Smooth muscle cell (in vitro differentiated cells): Measurements from ENCODE around the gene ADGRA3. TPM values are rescaled to one million over a fixed set of nuclear protein-coding genes. Genes with fewer than 3 reads are reported as not detected.

ENCODE experiments used
- DNase-seq: peaks from one replicate; lab custom pipeline; 2025; ENCODE audit not compliant: unreplicated experiment; lab: John Stamatoyannopoulos, UW
- H2AFZ ChIP-seq: fragments of 200-600 bp; sonication (generic); 2 replicates; pipeline ENCODE4 v1.6.0; 2016; ENCODE audit warnings: antibody characterized with exemption, low read depth, mild to moderate bottlenecking
- H3F3A ChIP-seq: fragments of 200-600 bp; sonication (generic); 2 replicates; pipeline ENCODE4 v1.6.0; 2017; ENCODE audit warnings: antibody characterized with exemption, low read depth
- H3K27ac ChIP-seq: fragments of 200-600 bp; sonication (generic); 2 replicates; pipeline ENCODE4 v1.5.1; 2016; ENCODE audit warnings: low read depth, mild to moderate bottlenecking
- H3K27me3 ChIP-seq: fragments of 200-600 bp; sonication (generic); 2 replicates; pipeline ENCODE4 v1.6.1; 2016; ENCODE audit warnings: low read depth, mild to moderate bottlenecking
- H3K36me3 ChIP-seq: fragments of 200-600 bp; sonication (generic); 2 replicates; pipeline ENCODE4 v1.5.1; 2016; ENCODE audit warnings: low read depth
- H3K4me1 ChIP-seq: fragments of 200-600 bp; sonication (generic); 2 replicates; pipeline ENCODE4 v1.5.1; 2016; ENCODE audit warnings: low read depth
- H3K4me2 ChIP-seq: fragments of 200-600 bp; sonication (generic); 2 replicates; pipeline ENCODE4 v1.6.0; 2016; ENCODE audit warnings: mild to moderate bottlenecking
- H3K4me3 ChIP-seq: fragments of 200-600 bp; sonication (generic); 2 replicates; pipeline ENCODE4 v1.5.1; 2016; ENCODE audit warnings: mild to moderate bottlenecking
- H3K79me2 ChIP-seq: fragments of 200-600 bp; sonication (generic); 2 replicates; pipeline ENCODE4 v1.6.0; 2016; ENCODE audit warnings: low read depth, mild to moderate bottlenecking
- H3K9ac ChIP-seq: fragments of 200-600 bp; sonication (generic); 2 replicates; pipeline ENCODE4 v1.6.0; 2016; ENCODE audit warnings: low read depth
- H3K9me3 ChIP-seq: fragments of 200-600 bp; sonication (generic); replicated peaks from 2 replicates; pipeline ENCODE4 v1.5.1; 2016; ENCODE audit warnings: low read depth
- H4K20me1 ChIP-seq: fragments of 200-600 bp; sonication (generic); 2 replicates; pipeline ENCODE4 v1.6.0; 2016; ENCODE audit warnings: low read depth
- CTCF ChIP-seq: fragments of 200-600 bp; sonication (generic); IDR thresholded peaks from 2 replicates; pipeline ENCODE4 v1.5.1; 2017; ENCODE audit warnings: borderline replicate concordance, mild to moderate bottlenecking, antibody characterized with exemption; ENCODE audit not compliant: insufficient read depth, poor library complexity, severe bottlenecking
- WGBS: methylation state at CpG from one replicate; pipeline ENCODE4 v1.1.7; 2016; ENCODE audit warnings: low lambda C conversion rate; 5-methylcytosine and 5-hydroxymethylcytosine counted together
- polyA plus RNA-seq: library from polyadenylated mRNA; unstranded; fragments of >200 nt; fragmentation: Nextera tagmentation; extraction: Ambion mirVana; gene quantifications from 2 replicates; pipeline ENCODE4 v1.2.1, GENCODE V29; 2016
- total RNA-seq: library from RNA; depleted of rRNA; stranded (reverse); fragments of >200 nt; gene quantifications from 2 replicates; pipeline ENCODE4 v1.2.3, GENCODE V29; 2014

ADGRA3 gene
- total and polyA plus RNA-seq, 2 experiments from 2014 or later: 24.4 to 54.8 TPM

DNA sequence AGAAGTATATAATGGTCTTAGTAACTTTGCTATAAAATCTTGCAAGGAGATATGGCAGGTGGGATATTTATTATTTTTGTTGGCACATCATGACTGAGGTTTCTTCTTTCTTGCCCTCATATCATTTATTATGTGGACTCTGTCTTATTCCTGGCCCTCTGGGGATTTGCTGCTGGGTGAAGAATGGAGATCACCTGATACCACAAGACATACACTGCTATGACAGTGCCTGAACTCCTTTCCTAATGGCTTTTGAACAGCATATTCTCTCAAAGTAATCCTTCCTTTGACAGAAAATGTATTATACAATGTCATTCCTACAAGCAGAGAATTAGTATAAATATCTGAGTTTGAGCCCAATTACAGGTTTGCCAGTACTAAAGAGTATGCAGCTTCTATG is 22.0 kb upstream of the ADGRA3 start:
- no peaks in the 10 kb centered on the region for H3K79me2 ChIP-seq
- H2AFZ ChIP-seq: no peak overlapping the region
- H3K27ac ChIP-seq: no peak overlapping the region
- no peaks in the 10 kb centered on the region for H3F3A ChIP-seq
- DNase-seq: no peak
- no peaks in the 10 kb centered on the region for H3K36me3 ChIP-seq
- TF ChIP-seq CTCF: no peak
- no peaks in the 10 kb centered on the region for H3K4me1 ChIP-seq
- H3K9ac ChIP-seq: no peak overlapping the region
- H3K4me2 ChIP-seq: no peak overlapping the region
- no peaks in the 10 kb centered on the region for H4K20me1 ChIP-seq
- no peaks in the 10 kb centered on the region for H3K27me3 ChIP-seq
- H3K9me3 ChIP-seq: peaks cover 9% of the 10 kb centered on the region
- H3K4me3 ChIP-seq: no peak overlapping the region

GRCh38 chr4:22534374-22534773 is 18.5 kb upstream of the ADGRA3 start:
- 92% methylated on average over 1 of the region's 1 CpG for WGBS
- Histone ChIP-seq H3K27ac (no peak overlapping the region), H3K36me3 (no peaks in the 10 kb centered on the region), H4K20me1 (no peaks in the 10 kb centered on the region), H3F3A (no peaks in the 10 kb centered on the region), H3K79me2 (no peaks in the 10 kb centered on the region), H3K4me1 (no peaks in the 10 kb centered on the region), H2AFZ (no peak overlapping the region), H3K4me2 (no peak overlapping the region), H3K9me3 (peaks cover 9% of the 10 kb centered on the region), H3K4me3 (no peak overlapping the region), H3K27me3 (no peaks in the 10 kb centered on the region), H3K9ac (no peak overlapping the region)
- no peak for TF ChIP-seq CTCF
- no peak for DNase-seq

- no peak overlapping the region for H3K27ac ChIP-seq
- no peak for TF ChIP-seq CTCF
- peaks cover 9% of the 10 kb centered on the region for H3K9me3 ChIP-seq
- DNase-seq: no peak
- H3K4me2 ChIP-seq: no peak overlapping the region
- no peaks in the 10 kb centered on the region for H3K27me3 ChIP-seq
- no peak overlapping the region for H3K9ac ChIP-seq
- WGBS: 85% methylated on average over 1 of the region's 1 CpG
- no peaks in the 10 kb centered on the region for H3K79me2 ChIP-seq
- H4K20me1 ChIP-seq: no peaks in the 10 kb centered on the region
- no peaks in the 10 kb centered on the region for H3F3A ChIP-seq
- no peaks in the 10 kb centered on the region for H3K4me1 ChIP-seq
- H3K4me3 ChIP-seq: no peak overlapping the region
- no peaks in the 10 kb centered on the region for H3K36me3 ChIP-seq
- no peak overlapping the region for H2AFZ ChIP-seq
Observed at GRCh38 chr4:22532896-22533295, 17.0 kb upstream of the ADGRA3 start.

DNA sequence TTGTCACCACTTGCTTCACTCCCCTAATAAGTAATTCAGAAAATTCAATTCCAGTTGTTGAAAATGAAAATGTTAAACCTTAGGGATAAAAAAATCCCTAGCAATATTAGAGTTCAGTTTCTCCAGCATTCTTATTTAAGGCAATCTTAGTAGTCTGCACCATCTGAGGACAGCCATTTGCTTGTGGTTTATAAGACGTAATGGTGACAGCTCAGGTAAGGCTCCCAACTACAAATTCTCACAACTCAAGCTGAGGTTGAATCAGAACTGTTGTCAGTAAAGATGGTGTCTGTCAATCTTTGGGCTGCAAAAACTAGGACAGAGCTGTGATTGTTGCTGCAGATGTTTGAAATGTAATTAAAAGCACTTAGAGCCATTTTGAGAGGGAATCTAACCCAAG is 16.3 kb upstream of the ADGRA3 start:
- H3K27me3 ChIP-seq: no peaks in the 10 kb centered on the region
- no peak for TF ChIP-seq CTCF
- no peaks in the 10 kb centered on the region for H3K79me2 ChIP-seq
- no peak overlapping the region for H3K27ac ChIP-seq
- no peak overlapping the region for H2AFZ ChIP-seq
- peaks cover 9% of the 10 kb centered on the region for H3K9me3 ChIP-seq
- no peak overlapping the region for H3K9ac ChIP-seq
- no peak overlapping the region for H3K4me3 ChIP-seq
- no peaks in the 10 kb centered on the region for H3F3A ChIP-seq
- H4K20me1 ChIP-seq: no peaks in the 10 kb centered on the region
- H3K36me3 ChIP-seq: no peaks in the 10 kb centered on the region
- DNase-seq: no peak
- no peak overlapping the region for H3K4me2 ChIP-seq
- no peaks in the 10 kb centered on the region for H3K4me1 ChIP-seq
- 74% methylated on average over 1 of the region's 1 CpG for WGBS
